PC-9 (cell line): ENCODE data around the gene PRAC2. TPM values are rescaled to one million over a fixed set of nuclear protein-coding genes. Genes with fewer than 3 reads are reported as not detected.

Source experiments
- BruUV-seq: library from RNA; stranded (reverse); fragments of 400-500 nt; replicated peaks from 2 replicates; lab custom pipeline; 2021; lab: Mats Ljungman, UMichigan
- CTCF ChIA-PET: fragments of 300-600 bp; sonication (Branson Sonifier 250); formaldehyde crosslinking; loops from one replicate; lab custom pipeline; 2022; ENCODE audit warnings: antibody characterized with exemption; lab: Charles Lee
- POLR2A ChIA-PET: fragments of 300-600 bp; sonication (Branson Sonifier 250); formaldehyde crosslinking; loops from one replicate; lab custom pipeline; 2022; ENCODE audit warnings: antibody characterized with exemption; ENCODE audit not compliant: unreplicated experiment; lab: Charles Lee
- DNase-seq, 2 experiments: peaks; one replicate each; pipeline versions ENCODE4 v3.0.0 to v3.0.0-alpha.2; 2015 to 2022; ENCODE audit warnings: mixed read lengths in 1 of 2
- H2AFZ ChIP-seq: fragments of 200-600 bp; sonication (generic); 2 replicates; pipeline ENCODE4 v1.8.1; 2017; ENCODE audit warnings: antibody characterized with exemption
- H3F3A ChIP-seq: fragments of 200-600 bp; sonication (generic); 2 replicates; pipeline ENCODE4 v1.8.1; 2017; ENCODE audit warnings: antibody characterized with exemption, mild to moderate bottlenecking, low read depth; ENCODE audit not compliant: insufficient read depth
- H3K27ac ChIP-seq: fragments of 200-600 bp; sonication (generic); 2 replicates; pipeline ENCODE4 v1.6.1; 2016; ENCODE audit warnings: mixed run types
- H3K27me3 ChIP-seq: fragments of 200-600 bp; sonication (generic); 2 replicates; pipeline ENCODE4 v1.6.1; 2016; ENCODE audit warnings: low read depth, mixed run types; ENCODE audit not compliant: insufficient read depth
- H3K36me3 ChIP-seq: fragments of 200-600 bp; sonication (generic); 2 replicates; pipeline ENCODE4 v1.6.1; 2016; ENCODE audit warnings: low read depth, mixed run types
- H3K4me1 ChIP-seq: fragments of 200-600 bp; sonication (generic); replicated peaks from 2 replicates; pipeline ENCODE4 v1.6.1; 2016; ENCODE audit warnings: mixed run types; ENCODE audit not compliant: insufficient read depth
- H3K4me2 ChIP-seq: fragments of 200-600 bp; sonication (generic); 2 replicates; pipeline ENCODE4 v1.6.1; 2017; ENCODE audit warnings: mixed run types
- H3K4me3 ChIP-seq: fragments of 200-600 bp; sonication (generic); 2 replicates; pipeline ENCODE4 v1.6.1; 2016; ENCODE audit warnings: mixed run types
- H3K79me2 ChIP-seq: fragments of 200-600 bp; sonication (generic); 2 replicates; pipeline ENCODE4 v1.6.1; 2017; ENCODE audit warnings: low read depth, mixed run types
- H3K9me2 ChIP-seq: fragments of 200-600 bp; sonication (generic); 2 replicates; pipeline ENCODE4 v1.8.1; 2017; ENCODE audit warnings: mild to moderate bottlenecking; ENCODE audit not compliant: insufficient read depth
- H3K9me3 ChIP-seq: fragments of 200-600 bp; sonication (generic); 2 replicates; pipeline ENCODE4 v1.8.1; 2016; ENCODE audit warnings: low read depth; ENCODE audit not compliant: insufficient read depth
- H4K20me1 ChIP-seq: fragments of 200-600 bp; sonication (generic); 2 replicates; pipeline ENCODE4 v1.8.1; 2017; ENCODE audit not compliant: insufficient read depth
- CTCF ChIP-seq: fragments of 200-600 bp; sonication (generic); conservative IDR thresholded peaks from 2 replicates; pipeline ENCODE4 v1.6.1; 2017; ENCODE audit warnings: mixed run types, antibody characterized with exemption, mild to moderate bottlenecking, moderate library complexity
- EZH2 ChIP-seq: fragments of 200-600 bp; sonication (generic); IDR thresholded peaks from 2 replicates; pipeline ENCODE4 v1.8.0; 2017; ENCODE audit warnings: antibody characterized with exemption, low read depth
- intact Hi-C: fragments of 100-400 bp; cut with micrococcal nuclease; formaldehyde crosslinking; loops from one replicate; pipeline ENCODE4 v1.10.0; 2022; ENCODE audit not compliant: unreplicated experiment
- total RNA-seq: library from RNA; stranded (reverse); gene quantifications from 2 replicates; pipeline ENCODE4 v1.2.3, GENCODE V29; 2021

Gene PRAC2
- total RNA-seq, 1 experiment from 2014 or later, result not detected

- intact Hi-C loops, result no loop called here
- no peak for DNase-seq
- Histone ChIP-seq H3F3A (no peaks in the 10 kb centered on the region), H3K4me2 (no peak overlapping the region), H3K9me2 (no peaks in the 10 kb centered on the region), H3K36me3 (no peaks in the 10 kb centered on the region), H3K4me3 (no peak overlapping the region), H3K27me3 (peaks cover 96% of the 10 kb centered on the region), H3K4me1 (no peaks in the 10 kb centered on the region), H2AFZ (no peak overlapping the region), H3K79me2 (no peaks in the 10 kb centered on the region), H3K27ac (no peak overlapping the region), H4K20me1 (no peaks in the 10 kb centered on the region), H3K9me3 (no peaks in the 10 kb centered on the region)
- POLR2A ChIA-PET, result interaction anchor here (0.6 to 0.7 kb wide), 2 partner anchors 248 to 415 kb away, joined by 5 to 6 read pairs; no protein-coding TSS in a partner anchor
- CTCF ChIA-PET, result no interaction called here
- no peak for TF ChIP-seq EZH2
- no peak for TF ChIP-seq CTCF
- BruUV-seq, result no TSS peak
These were observed 22.6 kb downstream of the PRAC2 start for GRCh38 chr17:48745381-48746275.

- BruUV-seq, result no TSS peak
- ChIA-PET CTCF (no interaction called here), POLR2A (no interaction called here)
- no peak overlapping the region for H3K4me3 ChIP-seq
- H3K27me3 ChIP-seq, result peaks cover 96% of the 10 kb centered on the region
- intact Hi-C loops, result no loop called here
- no peaks in the 10 kb centered on the region for H3F3A ChIP-seq
- H3K79me2 ChIP-seq, result no peaks in the 10 kb centered on the region
- no peaks in the 10 kb centered on the region for H4K20me1 ChIP-seq
- no peaks in the 10 kb centered on the region for H3K9me2 ChIP-seq
- H2AFZ ChIP-seq, result no peak overlapping the region
- TF ChIP-seq CTCF (no peak), EZH2 (no peak)
- H3K9me3 ChIP-seq, result no peaks in the 10 kb centered on the region
- DNase-seq, result no peak
- no peak overlapping the region for H3K4me2 ChIP-seq
- no peaks in the 10 kb centered on the region for H3K4me1 ChIP-seq
- no peaks in the 10 kb centered on the region for H3K36me3 ChIP-seq
- H3K27ac ChIP-seq, result no peak overlapping the region
These were observed 24.0 kb downstream of the PRAC2 start for GRCh38 chr17:48746916-48747444.

GRCh38 chr17:48747445-48748363, 24.7 kb downstream of the PRAC2 start:
- intact Hi-C loops, result no loop called here
- POLR2A ChIA-PET, result interaction anchor here (0.9 kb wide), 1 partner anchor 116 kb away, joined by 4 read pairs; no protein-coding TSS in a partner anchor
- CTCF ChIA-PET, result no interaction called here
- Histone ChIP-seq H3K9me3 (no peaks in the 10 kb centered on the region), H4K20me1 (no peaks in the 10 kb centered on the region), H3K4me2 (no peak overlapping the region), H3K27me3 (peaks cover 96% of the 10 kb centered on the region), H3K9me2 (no peaks in the 10 kb centered on the region), H2AFZ (no peak overlapping the region), H3K27ac (no peak overlapping the region), H3K4me3 (no peak overlapping the region), H3K36me3 (no peaks in the 10 kb centered on the region), H3K4me1 (no peaks in the 10 kb centered on the region), H3K79me2 (no peaks in the 10 kb centered on the region), H3F3A (no peaks in the 10 kb centered on the region)
- no peak for DNase-seq
- TF ChIP-seq EZH2 (no peak), CTCF (no peak)
- no TSS peak for BruUV-seq
